NCI-H2227 treated with DMSO at 0.1 percent for 48 hours (cell line): ENCODE results near the gene KXD1.
"Not testable (repeated sequence)": the region's sequence is repeated elsewhere in the genome, so short reads cannot be mapped to it uniquely, and the experiment has no call there.

Experiments used
- DNase-seq: peaks from one replicate; lab custom pipeline; 2025; lab: John Stamatoyannopoulos, UW

Gene KXD1

DNA sequence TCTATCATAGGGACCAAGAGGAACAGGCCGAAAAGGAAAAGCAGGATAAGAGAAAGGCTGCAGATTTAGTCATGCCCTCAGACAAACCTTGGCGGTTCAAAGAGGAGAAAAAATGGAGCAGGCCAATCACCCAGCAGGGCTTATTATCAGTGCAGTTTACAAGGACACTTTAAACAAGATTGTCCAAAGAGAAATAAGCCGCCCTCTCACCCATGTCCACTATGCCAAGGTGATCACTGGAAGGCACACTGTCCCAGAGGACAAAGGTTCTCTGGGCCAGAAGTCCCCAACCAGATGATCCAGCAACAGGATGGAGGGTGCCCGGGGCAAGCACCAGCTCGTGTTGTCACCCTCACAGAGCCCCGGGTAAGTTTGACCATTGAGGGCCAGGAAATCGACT lies 22.6 kb downstream of the KXD1 start:
- DNase-seq: no peak

DNA sequence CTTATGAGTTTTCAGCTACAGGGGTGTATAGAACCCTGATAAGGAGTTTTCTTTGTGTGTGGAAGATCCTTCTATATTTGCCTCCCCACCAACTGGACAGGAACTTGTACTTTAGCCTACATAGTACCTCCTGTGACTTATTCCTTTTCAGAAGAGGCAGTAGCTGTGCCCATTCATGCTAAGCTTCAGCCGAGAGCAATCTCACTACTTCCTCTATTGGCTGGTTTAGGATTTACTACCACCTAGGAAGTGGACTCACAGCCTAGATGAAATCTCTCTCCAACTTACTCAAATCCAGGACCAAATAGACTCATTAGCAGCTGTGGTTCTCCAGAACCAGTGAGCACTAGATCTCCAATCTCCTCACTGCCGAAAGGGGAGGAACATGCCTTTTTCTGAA lies 28.6 kb downstream of the KXD1 start:
- DNase-seq: no peak

DNA sequence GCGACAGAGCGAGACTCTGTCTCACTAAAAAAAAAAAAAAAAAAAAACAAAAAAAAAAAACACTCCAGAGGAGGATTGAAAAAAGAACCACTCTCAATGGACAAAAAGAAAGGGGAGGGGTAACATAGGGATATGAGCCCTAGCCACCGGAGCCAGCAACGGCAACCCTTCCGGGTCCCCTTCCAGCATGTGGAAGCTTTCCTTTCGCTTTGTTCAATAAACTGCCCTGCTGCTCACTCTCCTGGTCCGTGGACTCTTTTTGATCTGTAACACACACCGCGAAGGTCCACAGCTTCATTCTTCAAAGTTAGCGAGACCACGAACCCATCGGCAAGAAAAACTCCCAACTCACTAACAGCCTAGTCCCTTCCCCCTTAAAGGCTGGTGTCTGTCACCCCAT lies 29.9 kb downstream of the KXD1 start:
- no peak for DNase-seq

DNA sequence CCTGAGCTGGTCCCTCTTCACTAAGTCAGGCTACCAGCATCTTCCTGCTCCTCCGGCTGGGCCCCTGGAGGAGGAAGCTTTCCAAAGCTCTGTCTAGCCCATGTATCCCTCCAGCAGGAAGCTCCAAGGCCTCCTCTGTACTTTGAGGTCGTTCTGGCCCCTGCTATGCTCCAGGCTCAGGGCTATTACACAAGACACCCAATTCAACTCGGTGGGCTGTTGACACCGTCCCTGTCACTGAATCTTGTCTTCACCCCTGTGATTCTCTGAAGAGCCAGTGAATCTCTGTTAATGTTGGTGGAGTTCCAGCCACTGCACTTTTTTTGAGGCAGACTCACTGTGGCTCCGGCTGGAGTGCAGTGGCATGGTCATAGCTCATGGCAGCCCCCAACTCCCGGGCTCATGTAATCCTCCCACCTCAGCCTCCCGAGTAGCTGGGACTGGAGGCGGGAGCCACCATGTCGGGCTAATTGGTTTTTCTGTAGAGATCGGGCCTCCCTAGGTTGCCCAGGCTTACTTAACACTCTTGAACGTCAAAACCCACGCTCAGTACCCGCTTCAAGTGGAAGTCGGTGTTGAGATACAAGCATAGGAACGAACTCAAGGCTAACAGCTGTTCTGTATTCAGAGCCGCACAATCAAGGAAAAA lies 30.4 kb downstream of the KXD1 start:
- no peak for DNase-seq

DNA sequence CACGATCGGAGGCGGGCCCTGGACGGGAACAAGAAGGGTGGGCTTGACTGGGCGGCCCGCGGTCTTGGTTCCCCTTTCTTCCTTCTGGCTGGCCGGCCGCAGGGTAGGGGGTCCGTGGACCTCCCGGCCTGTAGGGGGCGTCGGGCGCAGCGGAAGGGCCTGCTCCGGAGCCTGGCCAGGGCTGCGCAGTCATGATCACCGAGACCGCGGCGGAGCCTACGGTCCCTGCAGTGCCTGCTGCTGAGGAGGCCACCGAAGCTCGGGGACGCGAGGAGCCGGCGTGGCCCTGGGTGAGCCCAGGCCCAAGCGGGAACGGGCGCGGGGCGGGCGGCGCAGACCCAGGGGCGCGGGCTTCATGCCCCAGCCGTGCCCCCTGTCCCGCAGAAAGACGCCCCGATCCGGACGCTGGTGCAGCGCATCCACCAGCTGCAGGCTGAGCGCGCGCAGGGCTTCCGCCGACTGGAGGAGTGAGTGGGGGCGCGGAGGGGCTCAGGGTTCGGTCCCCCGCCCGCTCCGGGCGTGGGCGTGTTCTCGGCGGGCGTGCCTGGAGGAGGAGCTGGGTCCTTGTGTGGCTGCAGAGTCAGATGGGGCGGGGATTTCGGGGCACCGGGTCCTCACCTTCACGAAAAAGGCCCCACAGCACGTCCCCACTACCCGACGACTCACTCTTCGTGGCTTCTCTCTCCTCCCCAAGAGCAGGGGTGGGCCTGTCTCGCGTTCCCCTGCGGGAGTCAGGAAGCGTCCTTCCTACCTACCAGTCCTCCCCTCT lies 31.1 kb downstream of the KXD1 start, which contains the start of gene REX1BD:
Gene REX1BD (plus strand): TSS at position 188 of the 769 bp plus-strand sequence. CDS start 4 bp downstream, at position 192.
- peak; percentile 53 for DNase-seq

DNA sequence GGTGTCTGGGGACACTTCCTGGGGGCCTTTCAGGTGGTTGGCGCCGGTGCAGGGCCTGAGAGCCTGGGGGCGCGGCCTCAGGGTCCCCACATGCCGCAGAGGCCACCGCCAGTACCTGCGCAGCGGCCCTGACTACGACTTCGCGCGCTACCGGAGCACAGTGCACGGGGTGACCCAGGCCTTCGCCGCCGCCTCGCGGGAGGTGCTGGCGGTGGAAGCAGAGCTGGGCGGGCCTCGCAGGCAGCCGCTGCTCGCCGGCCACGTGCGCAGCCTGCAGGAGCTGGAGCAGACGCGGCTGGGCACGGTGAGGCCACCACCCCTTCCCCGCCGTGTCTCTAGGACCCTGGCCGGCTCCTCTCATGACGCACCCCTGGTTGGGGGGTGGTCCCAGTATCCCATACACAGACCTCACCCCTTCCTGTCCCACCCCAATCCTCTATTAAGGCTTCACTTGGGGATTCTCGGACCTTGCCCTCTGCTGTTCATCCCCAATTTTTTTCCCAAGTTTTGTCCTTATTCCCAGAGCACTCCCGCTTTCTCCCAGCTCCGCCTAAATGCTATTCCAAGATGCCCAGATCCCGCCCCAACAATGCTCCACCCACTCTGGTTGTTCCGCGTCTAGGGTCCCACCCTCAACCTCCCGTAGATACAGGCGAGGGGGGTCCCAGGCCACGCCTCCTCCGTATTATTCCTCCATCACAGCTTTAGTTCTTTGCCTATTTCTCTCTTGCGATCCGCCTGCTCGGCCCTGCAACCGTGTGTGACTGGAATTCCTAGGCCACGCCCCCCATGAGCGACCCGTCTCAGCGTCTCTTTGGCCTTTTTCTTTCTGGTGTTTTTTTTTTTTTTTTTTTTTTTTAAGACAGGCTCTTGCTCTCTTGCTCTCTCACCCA lies 32.0 kb downstream of the KXD1 start:
- peak; percentile 72 for DNase-seq

DNA sequence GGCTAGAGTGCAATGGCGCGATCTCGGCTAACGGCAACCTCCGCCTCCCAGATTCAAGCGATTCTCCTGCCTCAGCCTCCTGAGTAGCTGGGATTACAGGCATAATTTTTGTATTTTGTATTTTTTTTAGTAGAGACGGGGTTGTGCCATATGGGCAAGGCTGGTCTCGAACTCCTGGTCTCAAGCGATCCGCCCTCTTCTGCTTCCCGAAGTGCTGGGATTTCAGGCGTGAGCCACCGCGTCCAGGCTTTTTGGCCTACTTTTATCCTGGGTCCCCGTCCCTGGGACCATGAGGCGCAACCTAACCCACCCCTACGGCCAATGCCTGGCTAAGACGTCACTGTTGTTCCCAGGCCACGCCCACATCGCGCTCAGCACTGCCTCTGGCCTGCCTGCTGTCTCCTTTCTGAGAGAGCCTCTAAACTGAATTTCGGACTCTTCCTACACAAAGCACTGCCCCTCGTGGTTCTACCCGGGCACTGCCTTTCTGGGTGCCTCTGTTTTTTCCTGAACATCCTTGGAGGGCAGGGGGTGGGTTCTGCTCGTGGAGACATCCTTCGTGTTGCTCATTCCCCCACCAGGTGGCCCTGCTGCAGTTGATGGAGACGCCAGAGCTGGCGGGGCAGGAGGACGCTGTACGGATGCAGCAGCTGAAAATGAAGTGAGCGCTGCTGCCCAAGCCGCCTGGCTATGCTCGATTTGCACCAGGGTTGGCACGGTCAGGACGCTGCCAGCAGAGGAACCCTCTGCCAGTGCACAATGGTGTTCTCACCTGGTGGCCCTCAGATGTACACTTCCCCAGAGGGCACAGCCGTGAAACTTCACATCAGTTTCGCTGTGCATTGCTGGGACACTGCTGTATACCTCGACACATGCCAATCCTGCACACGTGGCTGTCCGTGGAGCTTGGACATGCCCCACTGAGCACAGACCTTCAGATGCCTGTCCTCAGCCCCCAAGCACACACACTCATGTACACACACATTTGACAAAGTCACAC lies 32.9 kb downstream of the KXD1 start:
- DNase-seq: peak; percentile 91

DNA sequence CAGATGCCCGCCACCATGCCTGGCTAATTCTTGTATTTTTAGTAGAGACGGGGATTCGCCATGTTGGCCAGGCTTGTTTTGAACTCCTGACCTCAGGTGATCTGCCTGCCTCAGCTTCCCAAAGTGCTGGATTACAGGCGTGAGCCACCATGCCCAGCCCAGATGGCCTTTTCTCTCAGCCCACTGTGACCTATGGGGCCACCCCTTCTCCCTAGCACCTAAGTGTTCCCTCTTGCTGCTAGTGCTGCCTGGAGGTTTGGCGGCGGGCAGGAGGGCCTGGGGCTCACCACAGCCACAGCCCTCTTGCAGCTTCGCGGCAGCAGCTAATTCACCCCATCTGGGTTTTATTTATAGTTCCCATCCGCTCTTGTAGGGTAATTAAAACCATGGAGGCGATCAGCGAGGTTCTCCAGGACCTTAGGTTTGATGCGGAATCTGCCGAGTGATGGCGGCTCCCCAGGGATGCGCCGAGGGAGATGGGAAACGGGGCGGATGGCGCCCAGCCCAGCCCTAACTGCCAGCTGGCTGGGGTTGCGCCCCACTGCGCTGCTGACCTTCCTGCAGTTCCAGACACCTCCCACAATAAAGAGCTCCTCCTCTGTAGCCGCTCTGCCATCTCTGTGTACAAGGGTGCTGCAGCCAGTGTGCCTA lies 34.2 kb downstream of the KXD1 start:
- DNase-seq: no peak

DNA sequence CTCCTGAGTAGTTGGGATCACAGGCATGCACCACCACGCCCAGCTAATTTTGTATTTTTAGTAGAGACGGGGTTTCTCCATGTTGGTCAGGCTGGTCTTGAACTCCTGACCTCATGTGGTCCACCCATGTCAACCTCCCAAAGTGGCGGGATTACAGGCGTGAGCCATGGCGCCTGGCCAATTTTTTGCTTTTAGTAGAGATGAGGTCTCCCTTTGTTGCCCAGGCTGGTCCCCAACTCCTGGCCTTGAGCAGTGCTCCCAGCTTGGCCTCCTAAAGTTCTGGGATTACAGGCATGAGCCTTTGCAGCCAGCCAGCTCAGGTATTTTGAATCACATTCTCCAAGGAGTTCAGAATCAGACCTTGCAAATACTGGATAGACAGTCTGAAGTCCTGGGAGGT lies 35.1 kb downstream of the KXD1 start:
- not testable (repeated sequence) for DNase-seq

DNA sequence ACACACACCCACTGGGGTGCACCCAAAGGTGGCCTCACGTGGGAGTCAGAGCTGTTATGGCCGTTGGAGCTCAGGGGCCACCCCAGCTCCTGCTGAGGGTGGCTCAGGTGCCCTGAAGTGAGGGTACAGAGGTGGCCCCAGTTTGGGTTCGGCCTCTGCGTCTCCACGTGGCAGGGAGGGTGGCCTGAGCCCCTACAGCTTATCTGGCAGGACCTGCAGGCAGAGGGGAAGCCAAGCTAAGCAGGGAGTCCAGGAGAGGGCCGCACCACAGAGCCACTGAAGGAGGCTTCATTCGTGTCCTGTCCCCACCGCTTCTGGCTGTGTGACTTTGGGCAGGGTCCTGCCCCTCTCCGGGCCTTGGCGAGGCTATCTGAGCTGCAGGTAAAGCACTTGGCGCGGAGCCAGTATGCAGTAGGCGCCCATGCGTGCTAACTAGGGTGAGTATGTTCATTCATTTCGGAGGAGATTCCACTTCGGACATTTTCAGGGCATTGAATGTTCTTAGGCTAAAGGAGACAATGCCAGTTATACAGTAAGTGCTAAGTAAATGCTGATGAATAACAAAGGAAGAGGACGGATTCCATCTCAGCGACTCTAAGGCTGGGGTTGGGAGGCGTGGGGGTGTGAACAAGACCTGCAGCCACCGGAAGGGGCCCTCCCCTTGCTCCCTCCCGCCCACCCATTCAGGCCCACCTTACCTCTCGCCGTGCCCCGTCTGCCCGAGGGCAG lies 35.9 kb downstream of the KXD1 start:
- DNase-seq: no peak

DNA sequence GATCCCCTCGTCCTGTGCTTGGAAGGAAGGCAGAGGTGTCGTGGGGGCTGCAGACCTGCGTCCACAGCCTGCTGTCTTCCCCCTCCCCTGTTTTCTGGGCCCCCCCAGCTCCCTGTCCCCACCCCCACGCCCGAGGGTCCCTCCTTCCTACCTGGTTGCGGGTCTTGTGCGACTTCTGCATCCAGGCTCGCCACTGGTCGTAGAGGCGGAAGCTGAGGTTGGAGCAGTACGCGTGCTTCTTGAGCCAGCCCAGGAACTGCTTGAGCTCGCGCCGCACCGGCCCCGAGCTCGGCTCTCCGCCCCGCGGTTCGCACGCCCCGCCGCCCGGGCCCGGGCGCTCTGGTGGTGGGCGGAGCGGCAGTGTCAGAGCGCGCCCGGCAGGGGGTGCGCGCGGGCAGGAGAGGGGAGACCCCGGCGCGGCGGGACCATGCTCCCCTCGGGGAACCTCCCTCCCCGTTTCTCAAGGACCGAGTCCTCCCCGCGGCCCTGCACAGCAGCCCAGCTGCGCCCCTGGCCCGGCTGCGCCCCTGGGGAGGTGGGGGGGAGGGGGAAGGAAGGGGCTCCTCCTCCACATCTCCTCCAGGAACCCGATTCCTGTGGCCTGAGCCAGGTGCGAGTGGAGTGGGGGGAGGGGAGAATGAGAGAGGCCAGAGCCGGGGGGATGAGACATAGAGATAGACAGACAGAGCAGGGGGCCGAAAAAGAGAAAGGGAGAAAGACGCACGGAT lies 36.6 kb downstream of the KXD1 start:
- peak; percentile 55 for DNase-seq

DNA sequence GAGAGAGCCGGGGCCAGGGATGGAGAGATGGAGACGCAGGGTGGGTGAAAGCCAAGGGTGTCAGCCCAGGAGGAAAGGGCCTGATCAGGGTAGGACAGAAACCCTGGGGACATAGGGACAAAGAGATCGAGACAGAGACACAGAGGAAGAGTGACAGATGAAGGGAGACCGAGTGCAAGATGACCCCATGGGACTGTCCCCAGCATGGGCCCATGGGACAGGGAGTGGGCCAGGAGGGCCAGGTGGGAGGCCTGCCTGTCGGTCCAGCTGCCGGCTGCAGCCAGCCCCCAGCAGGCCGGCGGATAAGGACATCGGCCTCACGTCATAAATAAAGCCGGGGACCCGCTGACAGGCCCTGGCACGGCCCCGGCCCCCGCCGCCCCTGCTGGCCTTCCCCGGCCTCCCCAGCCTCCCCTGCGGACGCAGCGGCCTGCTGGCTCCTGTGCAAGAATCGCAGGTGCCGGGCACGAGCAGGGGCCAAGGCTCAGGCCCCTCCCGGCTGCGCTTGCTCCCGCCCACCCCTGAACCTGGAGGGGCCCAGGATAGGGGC lies 37.2 kb downstream of the KXD1 start:
- no peak for DNase-seq

DNA sequence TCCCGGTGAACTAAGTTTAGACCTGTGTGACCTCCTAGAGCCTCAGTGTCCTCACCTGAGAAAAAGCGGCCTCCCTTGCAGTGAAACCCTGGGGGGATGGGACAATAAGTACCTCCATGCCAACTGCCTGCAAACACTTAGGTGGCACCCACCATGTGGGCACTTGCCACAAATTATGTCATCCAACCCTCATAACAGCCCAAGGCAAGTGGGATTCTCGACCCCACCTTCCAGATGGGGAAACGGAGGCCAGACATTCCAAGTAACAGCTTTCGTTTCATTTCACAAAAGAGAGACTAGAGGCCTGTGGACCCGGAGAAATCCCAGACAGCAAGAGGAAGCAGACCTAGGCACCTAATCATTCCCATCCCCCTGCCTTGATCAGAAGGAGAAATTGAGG lies 37.8 kb downstream of the KXD1 start:
- no peak for DNase-seq

DNA sequence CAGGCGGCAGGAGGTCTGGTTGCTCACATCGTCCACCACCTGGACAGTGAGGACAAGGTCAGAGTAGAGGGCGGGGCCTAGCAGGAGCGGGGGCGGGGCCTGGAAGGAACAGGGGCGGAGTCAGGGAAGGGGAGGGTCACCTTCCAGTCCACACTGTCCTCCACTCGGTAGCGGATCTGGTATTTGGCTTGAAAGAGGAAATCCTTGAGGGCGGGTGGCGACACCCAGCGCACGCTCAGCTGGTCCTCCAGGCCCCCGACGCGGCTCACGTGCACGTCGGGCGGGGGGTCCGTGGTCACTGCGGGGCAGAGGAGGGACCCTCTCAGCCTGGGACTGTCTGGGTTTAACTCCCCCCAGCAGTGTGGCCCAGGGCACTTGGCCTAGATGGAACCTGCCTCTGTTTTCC lies 39.1 kb downstream of the KXD1 start:
- DNase-seq: no peak

DNA sequence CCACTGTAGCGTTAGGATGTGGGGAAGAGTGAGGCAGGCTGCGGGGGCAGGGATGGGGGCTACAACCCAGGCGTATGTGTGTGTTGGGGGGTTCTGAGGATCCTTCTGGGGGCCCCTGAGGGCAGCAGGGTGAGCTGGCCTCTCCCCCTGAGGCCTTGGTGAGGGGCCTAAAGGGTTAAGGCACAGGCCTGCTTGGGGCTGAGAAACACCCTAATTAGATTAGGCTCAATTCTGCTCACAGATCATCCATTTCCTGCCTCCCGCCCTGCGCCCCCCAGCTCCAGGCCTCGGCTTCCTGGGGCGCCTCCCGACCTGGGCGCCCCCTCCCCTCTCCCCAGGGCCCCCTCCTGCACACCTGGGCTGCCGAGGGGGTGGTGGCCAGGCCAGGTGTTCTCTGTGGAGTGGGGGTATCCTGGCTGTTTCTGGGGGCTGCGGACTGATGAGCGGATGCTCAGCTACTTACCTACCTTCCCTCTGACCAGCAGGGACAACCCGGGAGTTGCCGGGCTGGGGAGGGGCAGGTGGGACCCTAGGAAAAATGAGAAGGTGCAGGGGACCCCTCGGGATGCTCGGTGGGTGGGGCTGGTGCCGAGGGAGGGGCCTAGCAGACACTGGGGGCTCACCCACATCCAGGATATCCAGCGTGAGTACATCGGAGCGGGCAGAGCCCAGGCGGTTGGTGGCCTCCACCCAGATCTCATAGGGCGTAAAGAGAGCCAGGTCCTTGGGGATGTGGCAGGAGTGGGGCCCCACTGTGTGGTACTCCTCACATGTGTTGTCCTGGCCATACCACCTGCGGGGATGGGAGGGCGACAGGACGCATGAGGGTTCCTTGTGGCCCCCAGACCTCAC lies 40.4 kb downstream of the KXD1 start:
- DNase-seq: no peak

DNA sequence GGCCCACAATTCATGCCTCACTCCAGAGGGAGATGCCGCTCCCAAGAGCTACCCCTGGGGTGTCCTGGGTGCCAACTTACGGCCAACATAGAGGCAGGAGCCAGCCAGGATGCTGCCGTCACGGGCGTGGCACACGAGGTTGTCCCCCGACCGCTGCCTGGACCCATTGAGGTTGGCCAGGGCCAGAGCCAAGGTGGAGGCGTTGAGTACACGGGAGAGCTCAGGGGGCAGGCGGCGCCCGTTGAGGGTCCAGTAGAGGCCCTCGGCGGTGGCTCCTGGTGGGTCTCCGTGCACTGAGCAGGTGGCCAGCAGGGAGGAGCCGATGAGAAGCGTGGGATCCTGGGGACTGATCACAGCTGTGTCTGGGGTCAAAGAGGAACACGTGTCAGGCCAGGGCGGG lies 41.8 kb downstream of the KXD1 start:
- no peak for DNase-seq

DNA sequence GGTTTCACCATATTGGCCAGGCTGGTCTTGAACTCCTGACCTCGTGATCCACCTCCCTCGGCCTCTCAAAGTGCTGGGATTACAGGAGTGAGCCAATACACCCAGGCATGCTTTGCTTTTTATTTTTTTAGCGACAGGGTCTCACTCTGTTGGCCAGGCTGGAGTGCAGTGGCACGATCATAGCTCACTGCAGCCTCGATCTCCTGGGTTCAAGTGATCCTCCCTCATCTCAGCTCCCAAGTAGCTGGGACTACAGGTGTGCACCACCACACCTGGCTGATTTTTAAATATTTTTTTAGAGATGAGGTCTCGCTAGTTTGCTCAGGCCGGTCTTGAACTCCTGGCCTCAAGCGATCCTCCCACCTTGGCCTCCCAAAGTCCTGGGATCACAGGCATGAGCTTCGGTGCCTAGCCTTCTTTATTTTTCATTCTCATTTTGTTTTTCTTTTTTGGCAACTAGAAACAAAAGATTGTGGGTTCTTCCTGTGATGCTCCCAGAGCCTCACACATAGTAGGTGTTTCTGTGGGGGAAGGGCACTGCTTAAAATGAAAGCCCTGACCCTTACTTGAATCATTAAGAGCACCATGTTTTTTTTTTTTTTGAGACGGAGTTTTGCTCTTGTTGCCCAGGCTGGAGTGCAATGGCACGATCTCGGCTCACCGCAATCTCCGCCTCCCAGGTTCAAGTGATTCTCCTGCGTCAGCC lies 43.2 kb downstream of the KXD1 start:
- DNase-seq: not testable (repeated sequence)

DNA sequence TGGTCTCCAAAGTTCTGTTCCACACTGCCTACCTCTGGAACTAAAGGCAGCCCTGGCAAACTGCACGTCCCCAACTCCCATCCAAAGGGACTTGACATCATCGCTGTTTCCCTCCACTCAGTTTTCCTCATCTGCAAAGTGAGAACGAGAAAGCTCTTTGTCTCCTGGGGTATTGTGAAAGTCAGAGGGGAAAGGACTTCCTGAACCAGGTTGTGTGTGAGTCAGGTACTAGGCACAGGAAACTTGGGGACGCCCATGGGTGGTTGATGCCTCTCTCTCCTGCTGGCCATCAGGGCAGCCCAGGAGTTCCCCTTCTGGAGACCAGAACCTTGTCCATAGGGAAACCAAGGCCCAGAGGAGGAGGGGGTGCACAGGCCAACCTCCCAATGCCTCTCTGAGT lies 44.2 kb downstream of the KXD1 start:
- DNase-seq: no peak
